Measurements from ENCODE around the gene BCL6.
A peak's percentile ranks its signal among the peaks of the same experiment; 100 is the strongest.

Gene BCL6

DNA sequence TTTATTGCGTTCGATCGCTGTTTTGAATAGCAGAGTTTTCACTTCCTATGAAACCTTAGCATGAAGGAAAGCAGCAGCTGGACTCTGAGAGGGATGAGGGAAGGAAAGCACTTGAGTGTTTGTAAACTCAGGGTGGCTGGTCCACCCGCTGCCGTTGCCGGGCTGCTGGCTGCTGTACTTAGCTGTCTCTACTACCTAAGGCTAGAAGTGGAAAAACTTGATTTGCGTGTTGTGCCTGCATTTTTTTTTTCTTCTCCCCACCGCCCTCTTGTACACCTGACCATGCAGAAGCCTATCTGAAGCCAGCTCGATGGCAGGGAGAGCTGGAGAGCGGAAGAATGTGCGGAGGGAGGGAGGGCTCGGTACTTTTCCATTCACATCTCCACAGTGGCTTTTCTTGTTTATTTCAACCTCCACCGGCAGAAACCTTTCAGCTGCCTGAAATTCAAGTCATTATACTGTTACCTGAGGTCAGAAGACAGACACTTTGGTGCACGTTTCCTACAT, 4.8 kb upstream of the BCL6 start:
- no peak overlapping the region for H3K4me3 ChIP-seq (replicated peaks; ENCODE audit: low read depth, low read length)
- TF ChIP-seq, protein P1, sequence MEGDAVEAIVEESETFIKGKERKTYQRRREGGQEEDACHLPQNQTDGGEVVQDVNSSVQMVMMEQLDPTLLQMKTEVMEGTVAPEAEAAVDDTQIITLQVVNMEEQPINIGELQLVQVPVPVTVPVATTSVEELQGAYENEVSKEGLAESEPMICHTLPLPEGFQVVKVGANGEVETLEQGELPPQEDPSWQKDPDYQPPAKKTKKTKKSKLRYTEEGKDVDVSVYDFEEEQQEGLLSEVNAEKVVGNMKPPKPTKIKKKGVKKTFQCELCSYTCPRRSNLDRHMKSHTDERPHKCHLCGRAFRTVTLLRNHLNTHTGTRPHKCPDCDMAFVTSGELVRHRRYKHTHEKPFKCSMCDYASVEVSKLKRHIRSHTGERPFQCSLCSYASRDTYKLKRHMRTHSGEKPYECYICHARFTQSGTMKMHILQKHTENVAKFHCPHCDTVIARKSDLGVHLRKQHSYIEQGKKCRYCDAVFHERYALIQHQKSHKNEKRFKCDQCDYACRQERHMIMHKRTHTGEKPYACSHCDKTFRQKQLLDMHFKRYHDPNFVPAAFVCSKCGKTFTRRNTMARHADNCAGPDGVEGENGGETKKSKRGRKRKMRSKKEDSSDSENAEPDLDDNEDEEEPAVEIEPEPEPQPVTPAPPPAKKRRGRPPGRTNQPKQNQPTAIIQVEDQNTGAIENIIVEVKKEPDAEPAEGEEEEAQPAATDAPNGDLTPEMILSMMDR (IDR thresholded peaks at IDR 0.05; ENCODE audit: low read depth, low read length, missing control alignments) = no peak
- no peak for DNase-seq (ENCODE audit: extremely low read depth, low read depth)

DNA sequence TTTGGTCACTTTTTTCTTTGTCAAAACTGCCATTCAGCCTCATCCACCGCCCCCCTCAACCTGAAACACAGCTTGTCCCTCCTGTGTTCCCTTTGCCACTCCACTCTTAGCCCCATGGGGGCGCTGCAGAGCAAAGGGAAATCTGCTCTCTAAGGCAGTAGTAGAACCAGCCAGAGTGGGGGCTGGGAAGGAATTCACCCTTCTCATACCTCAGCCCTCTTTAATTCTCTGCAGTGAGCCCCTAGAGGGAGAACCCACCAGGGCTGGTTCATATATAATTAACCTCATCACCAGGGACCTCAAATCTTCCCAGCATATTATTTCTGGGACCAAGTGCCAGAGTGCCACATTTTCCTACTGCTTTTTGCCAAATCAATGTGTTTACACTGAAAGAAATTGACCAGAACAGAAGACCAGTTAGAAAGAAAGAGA, 2.8 kb upstream of the BCL6 start:
- TF ChIP-seq, protein P1 (IDR thresholded peaks at IDR 0.05; ENCODE audit: low read depth, low read length, missing control alignments) = peak; percentile 99

DNA sequence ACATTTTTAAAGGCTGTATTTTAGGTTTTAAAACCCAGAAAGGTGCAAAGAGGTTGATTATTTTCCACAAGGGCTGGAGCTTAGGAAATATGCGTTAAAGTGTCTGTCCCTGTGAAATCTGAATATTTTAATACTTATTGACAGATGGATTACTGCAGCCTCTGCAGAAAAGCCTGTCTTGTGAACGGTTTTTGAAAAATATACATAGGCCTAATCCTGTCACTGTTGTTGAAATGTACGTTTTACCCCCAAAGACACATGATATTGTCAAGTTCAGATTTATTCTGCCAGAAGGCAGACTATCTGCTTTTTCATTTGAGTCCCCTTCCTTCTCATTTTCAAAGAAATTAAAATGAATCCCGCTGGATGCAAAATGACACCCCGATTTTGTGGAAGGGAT, 2.2 kb upstream of the BCL6 start:
- DNase-seq (ENCODE audit: extremely low read depth, low read depth) = no peak
- no peak overlapping the region for H3K4me3 ChIP-seq (replicated peaks; ENCODE audit: low read depth, low read length)
- TF ChIP-seq, protein P1 (IDR thresholded peaks at IDR 0.05; ENCODE audit: low read depth, low read length, missing control alignments) = no peak

More for the DNA sequence above, 2.8 kb upstream of the BCL6 start:
- no peak overlapping the region for H3K4me3 ChIP-seq (replicated peaks; ENCODE audit: low read depth, low read length)
- DNase-seq (ENCODE audit: extremely low read depth, low read depth) = no peak

DNA sequence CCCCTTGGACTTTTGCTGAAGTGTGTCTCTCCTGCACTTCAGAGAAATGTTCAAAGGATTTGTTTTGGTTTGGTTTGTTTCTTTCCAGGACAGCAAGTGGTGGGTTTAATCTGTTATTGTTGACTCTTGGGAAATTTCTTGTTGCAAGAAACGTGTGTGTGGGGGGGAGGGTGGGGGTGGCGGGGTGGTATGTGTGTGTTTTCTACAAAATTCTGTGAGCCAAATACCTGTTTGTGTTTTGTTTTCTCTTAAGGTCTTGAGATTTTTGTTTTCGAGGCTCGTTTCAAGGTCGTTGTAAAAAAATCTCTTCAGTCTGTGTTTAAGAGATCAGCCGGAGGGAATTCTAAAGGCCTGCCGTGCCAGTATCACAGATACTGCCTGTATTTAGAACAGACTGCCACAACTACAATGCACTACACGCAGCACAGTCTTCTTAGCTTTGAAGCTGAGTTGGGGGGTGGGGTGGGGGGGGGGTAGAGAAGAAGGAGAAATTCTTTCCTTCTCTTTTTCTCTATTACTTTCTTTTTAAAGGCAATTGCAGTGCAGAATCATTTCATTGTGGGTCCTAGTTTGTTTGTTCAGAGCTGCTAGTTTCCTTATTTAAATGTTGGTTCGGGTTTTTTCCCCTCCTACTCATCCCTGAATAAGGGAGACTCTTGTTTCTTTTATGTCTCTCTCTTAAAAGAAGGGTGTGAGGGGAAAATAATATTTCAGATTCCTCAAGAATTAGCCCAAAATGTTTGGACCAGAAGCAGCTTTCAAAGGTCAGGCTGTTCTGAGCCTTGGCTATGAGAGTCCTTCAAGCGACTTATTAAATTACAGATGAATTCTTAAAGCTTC, 1.4 kb upstream of the BCL6 start:
- DNase-seq (ENCODE audit: extremely low read depth, low read depth) = no peak
- TF ChIP-seq, protein P1 (IDR thresholded peaks at IDR 0.05; ENCODE audit: low read depth, low read length, missing control alignments) = no peak
- peak overlapping the region; percentile 88 for H3K4me3 ChIP-seq (replicated peaks; ENCODE audit: low read depth, low read length)

DNA sequence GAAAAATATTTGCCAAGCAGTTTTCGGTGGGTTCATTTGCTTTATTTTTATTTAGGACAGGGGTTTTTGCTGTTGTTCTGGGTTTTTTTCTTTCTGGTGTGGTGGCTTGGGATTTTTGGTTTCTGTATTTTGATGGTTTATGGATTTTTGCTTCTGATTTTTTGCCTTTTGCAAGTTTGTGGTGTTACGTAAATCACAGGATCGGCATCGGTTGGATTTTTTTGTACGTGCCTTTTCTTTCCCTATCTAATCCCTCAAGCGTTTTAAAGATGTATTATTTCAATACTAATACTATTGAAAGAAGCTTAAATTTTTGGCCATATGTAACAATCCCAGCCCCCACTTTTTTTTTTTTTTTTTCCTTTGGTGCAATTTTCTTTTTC, 782 bp upstream of the BCL6 start:
- peak overlapping the region; percentile 88 for H3K4me3 ChIP-seq (replicated peaks; ENCODE audit: low read depth, low read length)

DNA sequence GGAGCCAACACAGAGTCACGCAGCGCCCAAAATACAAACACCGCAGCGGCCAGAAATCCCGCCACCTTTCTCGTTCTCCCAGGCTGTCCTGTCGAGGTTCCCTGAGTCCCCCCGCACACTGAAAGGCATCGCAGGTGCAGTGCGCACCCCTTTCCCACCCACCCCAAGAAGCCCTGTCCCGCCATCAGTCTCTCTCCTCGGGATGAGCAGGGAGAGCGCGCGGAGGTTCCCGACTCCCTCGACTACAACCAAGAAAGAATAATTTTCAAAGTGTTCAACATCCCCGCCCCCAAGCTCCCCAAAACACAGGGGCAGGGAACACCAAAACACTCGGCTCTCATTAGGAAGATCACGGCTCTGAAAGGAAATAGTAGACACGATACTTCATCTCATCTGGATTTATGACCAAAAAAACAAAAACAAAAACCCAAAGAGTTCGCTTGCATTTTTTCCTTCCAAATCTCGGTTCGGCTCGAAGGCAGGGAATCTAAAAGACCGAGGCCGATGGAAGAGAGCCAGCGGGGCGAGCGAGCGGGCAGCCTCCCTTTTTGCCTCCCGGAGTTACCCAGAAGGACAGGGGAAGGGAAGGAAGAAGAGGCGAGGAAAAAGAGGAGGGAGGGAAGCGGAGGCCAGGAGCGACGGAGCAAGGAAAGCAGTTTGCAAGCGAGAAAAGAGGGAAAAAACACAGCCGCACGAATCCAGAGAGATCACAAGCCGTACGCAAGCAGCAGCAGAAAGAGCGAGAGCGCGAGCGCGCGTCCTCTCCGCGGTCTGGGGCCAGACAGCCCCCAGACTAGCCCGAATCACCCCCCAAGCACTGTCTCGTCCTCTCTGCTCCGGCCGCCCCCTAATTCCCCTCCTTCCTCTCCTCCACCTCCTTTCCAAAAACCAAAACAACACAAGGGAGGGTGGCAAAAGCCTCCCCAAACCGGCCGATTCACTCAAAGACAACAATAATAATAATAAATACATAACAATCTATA, 808 bp downstream of the BCL6 start:
- TF ChIP-seq, protein P1 (IDR thresholded peaks at IDR 0.05; ENCODE audit: low read depth, low read length, missing control alignments) = no peak
- no peak for DNase-seq (ENCODE audit: extremely low read depth, low read depth)
- peak overlapping the region; percentile 88 for H3K4me3 ChIP-seq (replicated peaks; ENCODE audit: low read depth, low read length)

More for the DNA sequence above, 782 bp upstream of the BCL6 start:
- no peak for DNase-seq (ENCODE audit: extremely low read depth, low read depth)
- TF ChIP-seq, protein P1 (IDR thresholded peaks at IDR 0.05; ENCODE audit: low read depth, low read length, missing control alignments) = no peak
